SK-N-MC (cell line): ENCODE data around the gene MYRFL.
A peak's percentile ranks its signal among the peaks of the same experiment; 100 is the strongest.
"Not testable (repeated sequence)": the region's sequence is repeated elsewhere in the genome, so short reads cannot be mapped to it uniquely, and the experiment has no call there.

Source experiments
- DNase-seq: peaks from one replicate; pipeline ENCODE4 v3.0.0-alpha.2; 2011; ENCODE audit warnings: low read depth, low spot score
- H3K27ac ChIP-seq: fragments of 200-600 bp; sonication (generic); 2 replicates; pipeline ENCODE4 v1.5.1; 2016; ENCODE audit warnings: mixed run types
- H3K36me3 ChIP-seq: fragments of 200-600 bp; sonication (generic); 2 replicates; pipeline ENCODE4 v1.6.1; 2017; ENCODE audit warnings: antibody characterized with exemption, low read length, mixed read lengths; ENCODE audit not compliant: insufficient read depth
- H3K4me3 ChIP-seq: fragments of 200-600 bp; sonication (generic); 2 replicates; pipeline ENCODE4 v1.5.1; 2016
- H3K9ac ChIP-seq: fragments of 200-600 bp; sonication (generic); 2 replicates; pipeline ENCODE4 v1.8.0; 2017; ENCODE audit warnings: mixed run types, mixed read lengths; ENCODE audit not compliant: insufficient read length
- H3K9me3 ChIP-seq: fragments of 200-600 bp; sonication (generic); 2 replicates; pipeline ENCODE4 v1.6.1; 2017; ENCODE audit warnings: low read depth, mild to moderate bottlenecking, antibody characterized with exemption, low read length, moderate library complexity, mixed read lengths
- EZH2 ChIP-seq: fragments of 200-600 bp; sonication (generic); IDR thresholded peaks from one replicate; pipeline ENCODE4 v1.6.1; 2017; ENCODE audit warnings: antibody characterized with exemption
- FOXP2 ChIP-seq: optimal IDR thresholded peaks from 2 replicates; pipeline ENCODE3; 2011; ENCODE audit warnings: mild to moderate bottlenecking, moderate library complexity; ENCODE audit not compliant: insufficient read depth; ENCODE audit errors: extremely low read length, control extremely low read depth
- POLR2AphosphoS5 ChIP-seq: IDR thresholded peaks from 2 replicates; pipeline ENCODE4 v1.6.1; 2012; ENCODE audit warnings: mild to moderate bottlenecking, low read depth, low read length, borderline replicate concordance

The MYRFL gene

DNA sequence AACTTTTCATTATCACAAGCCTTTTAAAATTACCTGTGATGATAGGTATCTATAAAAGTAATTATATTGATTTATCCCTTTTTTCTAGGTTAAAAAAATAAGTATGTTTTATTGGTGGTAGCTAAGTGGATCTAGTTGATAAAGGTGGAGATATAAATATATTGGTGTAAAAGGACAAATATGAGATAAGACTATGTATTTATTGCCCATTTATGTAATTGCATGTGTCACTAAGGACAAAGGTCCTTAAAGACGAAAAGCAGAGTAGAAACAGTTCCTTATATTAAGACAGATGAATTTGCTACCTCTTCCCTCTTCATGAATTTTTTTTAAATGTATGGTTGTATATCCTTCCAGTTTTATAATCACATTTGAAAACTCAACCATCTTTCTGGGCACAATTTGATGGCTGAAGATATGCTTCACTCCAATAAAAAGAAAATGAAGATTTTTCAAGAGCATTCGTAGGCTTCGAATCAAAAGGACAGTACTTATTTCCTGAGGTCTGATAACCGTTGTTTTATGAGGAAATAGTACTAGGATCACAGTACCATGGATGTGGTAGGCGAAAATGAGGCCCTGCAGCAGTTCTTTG lies at the start of gene MYRFL:
Gene MYRFL (plus strand): TSS at position 262 of the 595 bp plus-strand sequence. CDS start 291 bp downstream, at position 553.
- Histone ChIP-seq H3K4me3 (no peak within 1 kb of the TSS), H3K9me3 (no peaks in the 10 kb centered on the region), H3K9ac (no peak within 1 kb of the TSS), H3K27ac (no peak within 1 kb of the TSS), H3K36me3 (no peaks in the 10 kb centered on the region)
- DNase-seq = no peak
- TF ChIP-seq FOXP2 (no peak), EZH2 (no peak), POLR2AphosphoS5 (no peak)

DNA sequence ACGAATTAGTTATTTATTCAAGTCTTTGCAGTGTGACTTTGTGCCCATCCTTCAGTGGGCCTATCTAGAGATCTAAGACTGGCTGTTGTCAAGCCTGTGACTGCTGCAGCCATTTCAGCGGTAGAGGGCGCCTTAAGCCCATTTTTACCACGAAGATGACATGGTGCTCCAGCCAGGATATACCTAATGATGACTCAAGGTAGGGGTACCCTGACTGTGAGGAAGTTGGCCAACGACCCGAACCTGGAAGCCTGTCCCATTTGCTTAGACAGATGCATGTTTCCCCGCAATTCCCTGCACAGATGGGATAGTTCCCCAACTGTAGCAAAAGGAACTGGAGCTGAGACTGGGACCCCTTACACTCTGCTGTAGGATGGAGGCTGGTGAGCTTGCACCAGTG lies 45.1 kb upstream of the MYRFL start:
- Histone ChIP-seq H3K9me3 (no peaks in the 10 kb centered on the region), H3K27ac (no peak overlapping the region), H3K4me3 (no peak overlapping the region), H3K36me3 (no peaks in the 10 kb centered on the region), H3K9ac (no peak overlapping the region)
- TF ChIP-seq EZH2 (no peak), FOXP2 (no peak), POLR2AphosphoS5 (no peak)
- no peak for DNase-seq

DNA sequence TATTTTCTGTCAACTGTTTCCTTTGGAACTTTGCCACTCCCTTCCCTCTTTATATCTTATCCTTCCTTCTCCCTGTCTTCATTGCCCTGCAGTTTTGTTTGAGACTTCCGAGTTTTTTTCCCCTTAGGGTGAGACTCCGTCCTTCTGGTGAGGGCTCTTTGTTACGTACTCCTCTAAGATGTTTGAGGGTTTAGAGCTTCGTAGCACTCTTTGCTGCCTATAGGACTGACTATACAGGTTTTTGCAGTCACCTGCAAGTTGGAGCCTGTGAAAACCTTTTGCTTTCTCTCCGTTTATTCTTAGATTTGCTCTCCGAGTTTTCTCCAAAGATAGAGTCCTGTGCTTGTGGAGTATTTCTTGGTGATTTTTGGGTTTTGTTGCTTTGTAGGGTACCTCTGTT lies 41.7 kb upstream of the MYRFL start:
- Histone ChIP-seq H3K9me3 (no peaks in the 10 kb centered on the region), H3K9ac (no peak overlapping the region), H3K27ac (no peak overlapping the region), H3K4me3 (no peak overlapping the region), H3K36me3 (peaks cover 9% of the 10 kb centered on the region; the same call in 1 of the 2 replicates)
- TF ChIP-seq EZH2 (no peak), FOXP2 (no peak), POLR2AphosphoS5 (no peak)
- no peak for DNase-seq

- no peak for TF ChIP-seq EZH2
- no peak for TF ChIP-seq FOXP2
- no peak for TF ChIP-seq POLR2AphosphoS5
- no peak for DNase-seq
- peaks cover 9% of the 10 kb centered on the region; the same call in 1 of the 2 replicates for H3K36me3 ChIP-seq
- H3K9me3 ChIP-seq = no peaks in the 10 kb centered on the region
- no peak overlapping the region for H3K27ac ChIP-seq
- no peak overlapping the region for H3K4me3 ChIP-seq
- H3K9ac ChIP-seq = no peak overlapping the region
Observed at GRCh38 chr12:69789351-69789750, 35.7 kb upstream of the MYRFL start.

- no peak overlapping the region for H3K4me3 ChIP-seq
- TF ChIP-seq POLR2AphosphoS5 = no peak
- TF ChIP-seq FOXP2 = no peak
- TF ChIP-seq EZH2 = no peak
- peaks cover 18% of the 10 kb centered on the region for H3K36me3 ChIP-seq
- H3K9me3 ChIP-seq = no peaks in the 10 kb centered on the region
- no peak overlapping the region for H3K27ac ChIP-seq
- no peak for DNase-seq
- H3K9ac ChIP-seq = no peak overlapping the region
Observed at GRCh38 chr12:69792533-69792932, 32.5 kb upstream of the MYRFL start.

DNA sequence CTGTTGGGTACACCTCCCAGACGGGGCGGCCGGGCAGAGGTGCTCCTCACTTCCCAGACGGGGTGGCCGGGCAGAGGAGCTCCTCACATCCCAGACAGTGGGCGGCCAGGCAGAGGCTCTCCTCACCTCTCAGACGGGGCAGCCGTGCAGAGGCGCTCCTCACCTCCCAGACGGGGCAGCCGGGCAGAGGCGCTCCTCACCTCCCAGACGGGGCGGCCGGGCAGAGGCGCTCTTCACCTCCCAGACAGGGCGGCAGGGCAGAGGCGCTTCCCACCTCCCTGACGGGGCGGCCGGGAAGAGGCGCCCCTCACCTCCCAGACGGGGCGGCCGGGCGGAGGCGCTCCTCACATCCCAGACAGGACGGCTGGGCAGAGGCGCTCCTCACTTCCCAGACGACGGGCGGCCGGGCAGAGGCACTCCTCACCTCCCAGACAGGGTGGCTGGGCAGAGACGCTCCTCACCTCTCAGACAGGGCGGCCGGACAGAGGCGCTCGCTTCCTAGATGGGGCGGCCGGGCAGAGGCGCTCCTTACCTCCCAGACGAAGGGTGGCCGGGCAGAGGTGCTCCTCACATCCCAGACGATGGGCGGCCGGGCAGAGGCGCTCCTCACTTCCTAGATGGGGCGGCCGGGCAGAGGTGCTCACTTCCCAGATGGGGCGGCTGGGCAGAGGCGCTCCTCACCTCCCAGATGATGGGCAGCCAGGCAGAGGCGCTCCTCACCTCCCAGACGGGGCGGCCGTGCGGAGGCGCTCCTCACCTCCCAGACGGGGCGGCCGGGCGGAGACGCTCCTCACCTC lies 17.7 kb upstream of the MYRFL start:
- not testable (repeated sequence) for H3K36me3 ChIP-seq, H3K27ac ChIP-seq, DNase-seq, H3K9me3 ChIP-seq, H3K9ac ChIP-seq, H3K4me3 ChIP-seq

- peaks cover 5% of the 10 kb centered on the region; the same call in 1 of the 2 replicates for H3K36me3 ChIP-seq
- no peak overlapping the region for H3K4me3 ChIP-seq
- no peak for TF ChIP-seq EZH2
- no peak for TF ChIP-seq FOXP2
- no peak for TF ChIP-seq POLR2AphosphoS5
- H3K9me3 ChIP-seq = no peaks in the 10 kb centered on the region; the same call in 1 of the 2 replicates
- H3K27ac ChIP-seq = no peak overlapping the region
- no peak for DNase-seq
- H3K9ac ChIP-seq = no peak overlapping the region
Observed at GRCh38 chr12:69810870-69811498, 14.0 kb upstream of the MYRFL start.

DNA sequence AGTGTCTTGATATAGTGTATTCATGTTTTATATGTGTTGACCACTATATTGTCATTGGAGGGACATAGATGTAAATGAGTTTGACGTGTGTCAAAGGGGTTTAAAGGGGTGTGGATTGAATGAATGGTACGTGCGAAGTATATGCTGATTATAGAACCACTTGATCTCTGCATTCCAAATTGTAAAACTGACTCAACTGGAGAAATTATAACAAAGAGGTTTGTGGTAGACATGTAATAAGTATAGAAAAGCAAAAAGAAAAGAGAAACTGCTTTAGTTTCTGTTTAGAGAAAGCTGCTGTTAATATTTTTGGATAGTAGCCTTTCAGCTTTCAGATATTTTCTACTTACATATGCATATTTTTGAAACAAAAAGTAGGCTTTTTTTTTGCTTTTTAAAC lies 8.9 kb upstream of the MYRFL start:
- Histone ChIP-seq H3K9ac (no peak overlapping the region), H3K36me3 (no peaks in the 10 kb centered on the region; the same call in 1 of the 2 replicates), H3K9me3 (no peaks in the 10 kb centered on the region; the same call in 1 of the 2 replicates), H3K4me3 (no peak overlapping the region), H3K27ac (no peak overlapping the region)
- no peak for TF ChIP-seq FOXP2
- no peak for TF ChIP-seq EZH2
- TF ChIP-seq POLR2AphosphoS5 = no peak
- DNase-seq = no peak

DNA sequence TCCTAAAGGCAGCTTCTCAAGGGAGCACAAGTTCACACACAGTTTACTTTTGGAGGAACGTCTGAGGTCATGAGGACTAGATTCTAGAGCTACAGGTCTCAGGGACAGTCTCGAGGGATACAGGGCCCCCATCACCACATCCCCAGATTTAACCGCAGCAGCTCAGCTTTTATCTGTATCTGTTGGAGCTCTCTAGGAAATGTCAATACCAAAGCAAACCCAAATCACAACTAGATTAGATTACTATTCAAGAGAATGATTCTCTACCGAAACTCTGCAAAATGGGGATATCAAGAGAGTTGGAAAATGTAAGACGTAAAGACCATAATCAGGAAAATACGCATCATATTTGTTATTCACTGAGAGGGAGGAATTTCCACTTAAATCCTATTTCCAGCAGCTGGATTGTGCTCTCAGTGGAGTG lies 4.0 kb upstream of the MYRFL start:
- no peaks in the 10 kb centered on the region for H3K9me3 ChIP-seq
- H3K36me3 ChIP-seq = no peaks in the 10 kb centered on the region
- no peak overlapping the region for H3K9ac ChIP-seq
- TF ChIP-seq POLR2AphosphoS5 (no peak), EZH2 (no peak), FOXP2 (no peak)
- H3K4me3 ChIP-seq = peak overlapping the region; percentile 65
- no peak for DNase-seq
- peak overlapping the region; percentile 58; the same call in 1 of the 2 replicates for H3K27ac ChIP-seq
